DND-41 (cell line): Measurements from ENCODE around the gene TESK1.

Experiments used
- CTCF ChIP-seq: IDR thresholded peaks from 2 replicates; pipeline ENCODE4 v1.5.1; 2012; ENCODE audit warnings: borderline replicate concordance, low read length, moderate library complexity, mild to moderate bottlenecking; ENCODE audit not compliant: poor library complexity, severe bottlenecking; ENCODE audit errors: extremely low read depth
- EZH2 ChIP-seq: IDR thresholded peaks from 3 replicates; pipeline ENCODE4 v1.6.1; 2012; ENCODE audit warnings: borderline replicate concordance, low read depth, mild to moderate bottlenecking, moderate library complexity, low read length, inconsistent platforms; ENCODE audit not compliant: severe bottlenecking

- peak; percentile 34 for TF ChIP-seq CTCF
- no peak for TF ChIP-seq EZH2
These were observed 52.6 kb downstream of the TESK1 start, which contains the start of gene RMRP for GRCh38 chr9:35657546-35658136.
